GM18511 (cell line): Measurements from ENCODE around the gene TSEN54.

Experiments
- ATAC-seq: cut with Tn5 transposase; IDR thresholded peaks from one replicate; pipeline ENCODE4 v1.9.1; 2021; ENCODE audit warnings: mild to moderate bottlenecking, moderate library complexity; ENCODE audit not compliant: unreplicated experiment

Gene TSEN54

DNA sequence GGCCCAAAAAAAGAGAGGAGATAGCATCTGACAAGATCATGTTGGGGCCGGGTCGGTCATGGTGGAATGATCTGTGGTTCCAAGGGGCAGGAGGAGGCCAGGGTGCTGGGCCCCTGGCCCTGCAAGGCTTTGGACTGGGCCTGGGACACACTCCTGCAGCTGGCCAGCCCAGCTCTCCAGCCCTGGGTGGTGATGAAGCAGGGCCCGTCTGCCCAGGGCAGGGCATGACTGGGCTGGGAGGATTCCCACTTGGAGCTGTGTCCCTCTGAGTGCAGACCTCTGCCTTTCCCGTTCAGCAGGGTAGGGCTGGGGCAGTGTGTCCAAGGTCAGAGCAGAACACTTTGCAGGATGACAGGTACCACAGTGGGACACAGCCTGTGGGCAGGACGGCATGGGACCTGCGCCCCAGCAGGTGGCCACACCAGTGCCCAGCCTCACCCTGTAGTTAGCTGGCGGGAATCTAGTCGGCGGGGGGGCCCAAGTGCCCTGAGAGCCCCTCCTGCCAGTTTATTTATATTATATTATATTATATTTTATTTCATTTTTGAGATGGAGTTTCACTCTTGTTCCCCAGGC lies 43.7 kb downstream of the TSEN54 start:
- no peak for ATAC-seq

GRCh38 chr17:75561927-75562603 lies 45.7 kb downstream of the TSEN54 start:
- ATAC-seq, result no peak

- no peak for ATAC-seq
Measured at GRCh38 chr17:75563063-75563758, 46.9 kb downstream of the TSEN54 start.

DNA sequence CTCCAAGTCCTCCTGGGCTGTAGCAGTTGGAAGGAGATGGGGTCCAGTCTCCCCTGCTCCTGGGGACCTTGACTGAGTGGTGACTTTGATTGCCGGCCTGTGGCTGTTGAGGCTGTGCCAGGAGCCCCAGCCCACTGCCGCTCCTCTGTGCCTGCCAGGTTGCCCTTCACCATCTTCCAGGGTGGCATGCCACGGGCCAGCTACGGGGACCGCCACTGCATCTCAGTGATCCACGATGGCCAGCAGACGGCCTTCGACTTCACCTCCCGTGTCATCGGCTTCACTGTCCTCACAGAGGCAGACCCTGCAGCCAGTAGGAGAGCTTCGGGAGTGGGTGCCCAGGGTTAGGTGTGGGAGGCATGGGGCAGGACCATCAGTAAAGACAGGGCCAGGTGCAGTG lies 47.9 kb downstream of the TSEN54 start:
- no peak for ATAC-seq

GRCh38 chr17:75565066-75565465 lies 48.7 kb downstream of the TSEN54 start:
- ATAC-seq, result no peak

- ATAC-seq, result no peak
Measured at GRCh38 chr17:75565618-75566017, 49.3 kb downstream of the TSEN54 start.

- no peak for ATAC-seq
Measured at GRCh38 chr17:75566416-75566815, 50.1 kb downstream of the TSEN54 start.

GRCh38 chr17:75566834-75567233 lies 50.5 kb downstream of the TSEN54 start:
- no peak for ATAC-seq

DNA sequence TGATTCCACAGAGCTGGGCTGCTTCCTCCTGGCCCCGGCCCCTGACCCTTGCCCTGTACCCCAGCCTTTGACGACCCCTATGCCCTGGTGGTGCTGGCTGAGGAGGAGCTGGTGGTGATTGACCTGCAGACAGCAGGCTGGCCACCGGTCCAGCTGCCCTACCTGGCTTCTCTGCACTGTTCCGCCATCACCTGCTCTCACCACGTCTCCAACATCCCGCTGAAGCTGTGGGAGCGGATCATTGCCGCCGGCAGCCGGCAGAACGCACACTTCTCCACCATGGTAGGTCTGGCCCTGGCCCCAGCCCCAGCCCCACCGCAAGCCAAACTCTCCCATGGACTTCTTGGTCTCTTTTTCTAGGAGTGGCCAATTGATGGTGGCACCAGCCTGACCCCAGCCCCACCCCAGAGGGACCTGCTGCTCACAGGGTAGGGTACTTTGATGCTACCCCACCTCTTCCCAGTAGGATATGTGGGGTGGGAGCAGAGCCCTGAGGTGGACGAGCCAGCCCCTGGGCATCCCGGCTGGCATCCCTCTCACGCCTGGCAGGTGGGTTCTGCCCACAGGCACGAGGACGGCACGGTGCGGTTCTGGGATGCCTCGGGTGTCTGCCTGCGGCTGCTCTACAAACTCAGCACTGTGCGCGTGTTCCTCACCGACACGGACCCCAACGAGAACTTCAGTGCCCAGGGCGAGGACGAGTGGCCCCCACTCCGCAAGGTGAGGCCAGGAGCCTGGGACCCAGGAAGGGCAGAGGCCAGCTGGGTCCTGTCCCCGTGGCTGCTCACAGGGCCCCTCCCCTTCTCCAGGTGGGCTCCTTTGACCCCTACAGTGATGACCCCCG lies 52.3 kb downstream of the TSEN54 start:
- ATAC-seq, result no peak

DNA sequence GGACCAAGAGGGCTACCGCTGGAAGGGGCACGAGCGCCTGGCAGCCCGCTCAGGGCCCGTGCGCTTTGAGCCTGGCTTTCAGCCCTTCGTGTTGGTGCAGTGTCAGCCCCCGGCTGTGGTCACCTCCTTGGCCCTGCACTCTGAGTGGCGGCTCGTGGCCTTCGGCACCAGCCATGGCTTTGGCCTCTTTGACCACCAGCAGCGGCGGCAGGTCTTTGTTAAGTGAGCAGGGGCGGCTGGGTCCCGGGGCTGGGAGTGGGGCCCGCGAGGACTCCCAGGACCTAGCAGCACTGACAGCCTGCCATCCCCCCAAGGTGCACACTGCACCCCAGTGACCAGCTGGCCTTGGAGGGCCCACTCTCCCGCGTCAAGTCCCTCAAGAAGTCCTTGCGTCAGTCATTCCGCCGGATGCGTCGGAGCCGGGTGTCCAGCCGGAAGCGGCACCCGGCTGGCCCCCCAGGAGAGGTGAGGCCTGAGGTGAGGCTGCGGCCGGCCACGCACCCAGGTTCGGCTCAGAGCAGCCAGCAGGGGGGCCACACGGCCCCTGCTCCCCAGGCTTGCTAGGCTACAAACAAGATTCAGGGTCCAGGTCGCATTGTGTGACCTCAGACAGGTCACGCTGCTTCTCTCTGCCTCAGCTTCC lies 53.8 kb downstream of the TSEN54 start:
- no peak for ATAC-seq

GRCh38 chr17:75570772-75571171 lies 54.4 kb downstream of the TSEN54 start:
- ATAC-seq, result no peak

DNA sequence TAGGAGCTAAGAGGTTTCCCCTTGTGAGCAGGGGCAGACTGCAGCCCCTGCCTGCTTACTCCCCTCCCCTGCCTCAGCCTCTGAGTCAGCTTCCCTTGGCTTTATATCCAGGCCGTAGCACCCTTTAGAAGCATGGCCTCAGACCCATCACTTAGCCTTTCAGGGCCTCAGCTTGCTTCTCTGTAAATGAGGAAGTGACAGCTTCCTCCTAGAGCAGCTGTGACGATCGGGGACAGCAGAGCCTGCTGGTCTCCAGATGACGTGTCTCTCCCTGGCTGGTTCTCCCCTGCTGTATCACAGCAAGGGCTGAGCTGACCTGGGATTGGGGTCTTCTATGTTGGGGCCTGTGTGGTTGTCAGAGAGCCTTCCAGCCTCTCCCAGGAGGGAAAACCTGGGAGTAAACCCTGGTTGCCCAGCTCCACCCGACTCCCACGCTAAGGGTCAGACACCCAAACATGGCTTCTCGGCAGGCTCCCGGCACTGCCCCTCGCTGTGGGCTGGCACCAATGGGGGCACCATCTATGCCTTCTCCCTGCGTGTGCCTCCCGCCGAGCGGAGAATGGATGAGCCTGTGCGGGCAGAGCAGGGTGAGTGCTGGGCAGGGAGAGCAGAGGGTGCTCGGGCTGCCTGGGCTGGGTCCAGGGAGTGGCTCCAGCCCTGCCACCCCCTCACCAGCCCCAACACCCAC lies 55.0 kb downstream of the TSEN54 start:
- ATAC-seq, result peak; percentile 66

- ATAC-seq, result no peak
Measured at GRCh38 chr17:75571885-75572215, 55.5 kb downstream of the TSEN54 start.

DNA sequence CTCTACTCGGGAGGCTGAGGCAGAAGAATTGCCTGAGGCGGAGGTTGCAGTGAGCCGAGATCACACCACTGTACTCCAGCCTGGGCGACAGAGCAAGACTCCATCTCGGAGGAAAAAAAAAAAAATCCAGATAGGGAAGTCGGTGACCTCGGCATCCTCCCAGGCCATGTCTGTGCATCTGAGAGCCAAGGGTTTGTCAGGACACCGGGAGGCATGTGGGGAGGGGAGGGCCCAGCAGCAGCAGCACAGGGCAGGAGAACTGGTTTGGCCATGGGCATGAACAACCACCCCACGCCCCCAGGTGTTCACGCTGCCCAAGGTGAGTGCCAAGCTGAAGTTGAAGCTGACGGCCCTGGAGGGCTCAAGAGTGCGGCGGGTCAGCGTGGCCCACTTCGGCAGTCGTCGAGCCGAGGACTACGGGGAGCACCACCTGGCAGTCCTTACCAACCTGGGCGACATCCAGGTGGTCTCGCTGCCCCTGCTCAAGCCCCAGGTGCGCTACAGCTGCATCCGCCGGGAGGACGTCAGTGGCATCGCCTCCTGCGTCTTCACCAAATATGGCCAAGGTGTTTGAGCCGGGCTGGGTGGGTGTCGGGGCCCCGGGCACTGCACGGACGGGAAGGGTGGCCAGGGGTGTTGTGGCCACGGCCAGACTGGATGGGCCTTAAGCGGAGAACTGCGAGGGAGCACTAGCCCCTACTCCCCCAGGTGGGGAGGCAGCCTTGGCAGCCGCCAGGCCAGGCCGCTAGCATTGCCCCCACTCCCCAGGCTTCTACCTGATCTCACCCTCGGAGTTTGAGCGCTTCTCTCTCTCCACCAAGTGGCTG lies 56.6 kb downstream of the TSEN54 start:
- no peak for ATAC-seq

GRCh38 chr17:75573540-75573957 lies 57.2 kb downstream of the TSEN54 start:
- no peak for ATAC-seq

DNA sequence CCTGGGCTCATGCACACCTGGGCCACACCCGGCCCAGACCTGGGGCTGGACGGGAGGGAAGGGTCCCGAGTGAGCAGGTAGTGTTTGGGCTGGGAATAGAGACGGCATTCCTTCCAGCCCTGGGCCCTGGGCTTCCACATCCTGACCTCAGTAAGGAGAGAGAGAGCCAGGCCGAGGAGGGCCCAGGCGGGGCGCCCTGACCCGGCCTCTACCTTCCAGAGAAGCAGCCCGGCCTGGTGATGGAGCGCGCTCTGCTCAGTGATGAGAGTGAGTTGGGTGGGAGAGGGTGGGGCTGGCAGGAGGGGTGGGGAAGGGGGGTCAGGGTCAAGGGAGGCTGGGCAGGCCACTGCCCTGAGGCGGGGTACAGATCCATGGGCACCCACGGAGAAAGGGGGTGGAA lies 57.7 kb downstream of the TSEN54 start:
- ATAC-seq, result no peak
